Muscle layer of colon (tissue), 2 donors: ENCODE results near the gene UBTD2.

ENCODE experiments used
- H3K27ac ChIP-seq: one replicate; pipeline ENCODE4 v1.7.0; 2013; ENCODE audit warnings: low read depth, mild to moderate bottlenecking, low read length, moderate library complexity
- H3K27me3 ChIP-seq, 2 donors: one replicate each; pipeline ENCODE4 v1.7.0; 2013; ENCODE audit warnings: low read length in 2 of 2, mild to moderate bottlenecking in 2 of 2; ENCODE audit not compliant: insufficient read depth in 2 of 2, control insufficient read depth in 1 of 2
- H3K36me3 ChIP-seq: one replicate; pipeline ENCODE4 v1.7.0; 2013; ENCODE audit warnings: mild to moderate bottlenecking, low read length; ENCODE audit not compliant: insufficient read depth
- H3K4me1 ChIP-seq: one replicate; pipeline ENCODE4 v1.7.0; 2013; ENCODE audit warnings: mild to moderate bottlenecking, low read length; ENCODE audit not compliant: insufficient read depth
- H3K4me3 ChIP-seq, 2 donors: one replicate each; pipeline ENCODE4 v1.7.0; 2013; ENCODE audit warnings: low read length in 2 of 2, low read depth in 1 of 2, mild to moderate bottlenecking in 1 of 2, moderate library complexity in 1 of 2
- H3K9ac ChIP-seq: one replicate; pipeline ENCODE4 v1.7.0; 2013; ENCODE audit warnings: low read length
- H3K9me3 ChIP-seq: one replicate; pipeline ENCODE4 v1.7.0; 2013; ENCODE audit warnings: mild to moderate bottlenecking, low read length
- donor health status: abdominal sarcoma.
- donor health status: Adenocarcinoma of cecum.

The UBTD2 gene

GRCh38 chr5:172274951-172275753, 8.4 kb downstream of the UBTD2 start:
- Histone ChIP-seq H3K4me3 (no peak overlapping the region), H3K27me3 (no peaks in the 10 kb centered on the region), H3K27ac (no peak overlapping the region), H3K36me3 (no peaks in the 10 kb centered on the region), H3K9ac (no peak overlapping the region), H3K9me3 (no peaks in the 10 kb centered on the region), H3K4me1 (no peaks in the 10 kb centered on the region)

- Histone ChIP-seq H3K9me3 (no peaks in the 10 kb centered on the region), H3K9ac (no peak overlapping the region)
Measured at GRCh38 chr5:172267943-172268342, 15.6 kb downstream of the UBTD2 start.

GRCh38 chr5:172266676-172267092, 16.9 kb downstream of the UBTD2 start:
- H3K36me3 ChIP-seq: no peaks in the 10 kb centered on the region
- H3K4me1 ChIP-seq: peaks cover 15% of the 10 kb centered on the region
- no peaks in the 10 kb centered on the region for H3K9me3 ChIP-seq
- no peaks in the 10 kb centered on the region for H3K27me3 ChIP-seq
- H3K9ac ChIP-seq: no peak overlapping the region
- no peak overlapping the region for H3K27ac ChIP-seq
- no peak overlapping the region for H3K4me3 ChIP-seq

More at GRCh38 chr5:172267943-172268342, 15.6 kb downstream of the UBTD2 start:
- Histone ChIP-seq H3K4me3 (no peak overlapping the region), H3K27ac (no peak overlapping the region), H3K27me3 (no peaks in the 10 kb centered on the region), H3K36me3 (no peaks in the 10 kb centered on the region), H3K4me1 (peaks cover 15% of the 10 kb centered on the region)

- Histone ChIP-seq H3K9me3 (no peaks in the 10 kb centered on the region), H3K36me3 (no peaks in the 10 kb centered on the region), H3K27me3 (no peaks in the 10 kb centered on the region), H3K9ac (no peak overlapping the region), H3K4me3 (no peak overlapping the region), H3K27ac (no peak overlapping the region), H3K4me1 (peaks cover 15% of the 10 kb centered on the region)
Measured at GRCh38 chr5:172266071-172266675, 17.4 kb downstream of the UBTD2 start.

- Histone ChIP-seq H3K9ac (no peak overlapping the region), H3K9me3 (no peaks in the 10 kb centered on the region), H3K4me1 (peaks cover 15% of the 10 kb centered on the region), H3K27ac (no peak overlapping the region), H3K27me3 (no peaks in the 10 kb centered on the region), H3K4me3 (no peak overlapping the region), H3K36me3 (no peaks in the 10 kb centered on the region)
Measured at GRCh38 chr5:172264815-172265395, 18.7 kb downstream of the UBTD2 start.

GRCh38 chr5:172255444-172255843, 28.1 kb downstream of the UBTD2 start:
- no peak overlapping the region for H3K4me3 ChIP-seq
- H3K27me3 ChIP-seq: no peaks in the 10 kb centered on the region
- H3K9me3 ChIP-seq: no peaks in the 10 kb centered on the region
- H3K9ac ChIP-seq: no peak overlapping the region
- H3K36me3 ChIP-seq: peaks cover 22% of the 10 kb centered on the region
- H3K27ac ChIP-seq: no peak overlapping the region
- no peaks in the 10 kb centered on the region for H3K4me1 ChIP-seq

GRCh38 chr5:172252501-172252900, 31.1 kb downstream of the UBTD2 start:
- Histone ChIP-seq H3K27ac (no peak overlapping the region), H3K36me3 (peaks cover 16% of the 10 kb centered on the region), H3K27me3 (no peaks in the 10 kb centered on the region), H3K9ac (no peak overlapping the region), H3K4me3 (no peak overlapping the region), H3K9me3 (no peaks in the 10 kb centered on the region), H3K4me1 (no peaks in the 10 kb centered on the region)

- H3K27ac ChIP-seq: no peak overlapping the region
- no peaks in the 10 kb centered on the region for H3K4me1 ChIP-seq
- no peaks in the 10 kb centered on the region for H3K9me3 ChIP-seq
- no peak overlapping the region for H3K4me3 ChIP-seq
- no peak overlapping the region for H3K9ac ChIP-seq
- no peaks in the 10 kb centered on the region for H3K27me3 ChIP-seq
- peaks cover 16% of the 10 kb centered on the region for H3K36me3 ChIP-seq
Measured at GRCh38 chr5:172251419-172251818, 32.1 kb downstream of the UBTD2 start.

- Histone ChIP-seq H3K9ac (no peak overlapping the region), H3K27me3 (no peaks in the 10 kb centered on the region), H3K9me3 (no peaks in the 10 kb centered on the region), H3K4me3 (no peak overlapping the region), H3K4me1 (no peaks in the 10 kb centered on the region), H3K36me3 (peaks cover 6% of the 10 kb centered on the region), H3K27ac (no peak overlapping the region)
Measured at GRCh38 chr5:172248637-172249036, 34.9 kb downstream of the UBTD2 start.

- no peaks in the 10 kb centered on the region for H3K27me3 ChIP-seq
Measured at GRCh38 chr5:172245703-172246125, 37.9 kb downstream of the UBTD2 start.

GRCh38 chr5:172245046-172245445, 38.5 kb downstream of the UBTD2 start:
- Histone ChIP-seq H3K4me3 (no peak overlapping the region), H3K9ac (no peak overlapping the region), H3K27me3 (no peaks in the 10 kb centered on the region), H3K36me3 (no peaks in the 10 kb centered on the region), H3K9me3 (no peaks in the 10 kb centered on the region), H3K27ac (no peak overlapping the region), H3K4me1 (no peaks in the 10 kb centered on the region)

More at GRCh38 chr5:172245703-172246125, 37.9 kb downstream of the UBTD2 start:
- Histone ChIP-seq H3K9me3 (no peaks in the 10 kb centered on the region), H3K36me3 (no peaks in the 10 kb centered on the region), H3K9ac (no peak overlapping the region), H3K27ac (no peak overlapping the region), H3K4me3 (no peak overlapping the region), H3K4me1 (no peaks in the 10 kb centered on the region)
